Smooth muscle cell of bladder (primary cell): ENCODE results near the gene REEP1. TPM values are rescaled to one million over a fixed set of nuclear protein-coding genes. Genes with fewer than 3 reads are reported as not detected.

Source experiments
- total RNA-seq: library from RNA; depleted of rRNA; stranded (reverse); fragments of >200 nt; gene quantifications from 2 replicates; pipeline ENCODE4 v1.2.3, GENCODE V29; 2014

The REEP1 gene
- total RNA-seq = 0.09 TPM in 1 of 2 replicates, not detected in the other

GRCh38 chr2:86337244-86337835 is at the start of gene REEP1:
REEP1 (minus strand) TSS chr2:86337626; CDS start chr2:86337510, 116 bp downstream.

GRCh38 chr2:86195055-86195807 is 142.2 kb downstream of the REEP1 start, which contains the start of gene IMMT:
IMMT (minus strand) TSS chr2:86195462; CDS start chr2:86195382, 80 bp downstream.

Other genes starting within 250 kb of the REEP1 start
- 8.4 and 9.5 TPM in 2 replicates for gene POLR1A, start 231.7 kb downstream of the REEP1 start, total RNA-seq
- 72.7 and 76.2 TPM in 2 replicates for gene PTCD3, start 231.4 kb downstream of the REEP1 start, total RNA-seq
- 35.5 and 38.4 TPM in 2 replicates for gene IMMT, start 142.2 kb downstream of the REEP1 start, total RNA-seq
- 13.4 and 15.3 TPM in 2 replicates for gene MRPL35, start 138.2 kb downstream of the REEP1 start, total RNA-seq
- gene KDM3A, start 103.7 kb upstream of the REEP1 start, total RNA-seq = 17.2 and 27.8 TPM in 2 replicates
- 59.3 and 66.7 TPM in 2 replicates for gene CHMP3, start 225.8 kb upstream of the REEP1 start, total RNA-seq